Caco-2 (cell line): Measurements from ENCODE around the gene TMC1. TPM values are rescaled to one million over a fixed set of nuclear protein-coding genes. Genes with fewer than 3 reads are reported as not detected.

Source experiments
- BruUV-seq: library from RNA; stranded (reverse); fragments of 400-500 nt; replicated peaks from 2 replicates; lab custom pipeline; 2021; lab: Mats Ljungman, UMichigan
- CTCF ChIA-PET: fragments of 300-600 bp; sonication (Branson Sonifier 250); formaldehyde crosslinking; loops from one replicate; lab custom pipeline; 2022; ENCODE audit warnings: antibody characterized with exemption; lab: Charles Lee
- POLR2A ChIA-PET: fragments of 300-600 bp; sonication (Branson Sonifier 250); formaldehyde crosslinking; loops from one replicate; lab custom pipeline; 2022; ENCODE audit warnings: antibody characterized with exemption; lab: Charles Lee
- DNase-seq, 2 experiments: peaks; one replicate each; pipeline versions ENCODE4 v3.0.0 to v3.0.0-alpha.2; 2020 to 2022
- H3K27me3 ChIP-seq: replicated peaks from 2 replicates; pipeline ENCODE4 v1.6.0; 2011; ENCODE audit warnings: low read length; ENCODE audit not compliant: control insufficient read depth, insufficient read depth
- H3K36me3 ChIP-seq: 2 replicates; pipeline ENCODE4 v1.5.1; 2011; ENCODE audit warnings: low read length; ENCODE audit not compliant: control insufficient read depth, insufficient read depth
- H3K4me1 ChIP-seq: fragments of 250-450 bp; sonication (Bioruptor Pico); 2 replicates; pipeline ENCODE4 v1.5.1; 2020; ENCODE audit warnings: mild to moderate bottlenecking
- H3K4me3 ChIP-seq: 2 replicates; pipeline ENCODE4 v1.5.1; 2011; ENCODE audit warnings: low read depth, mild to moderate bottlenecking, control low read depth, low read length
- H3K9me3 ChIP-seq: fragments of 250-450 bp; sonication (Bioruptor Pico); 2 replicates; pipeline ENCODE4 v1.5.1; 2020; ENCODE audit warnings: mild to moderate bottlenecking, moderate library complexity
- H3K27ac Mint-ChIP-seq: one replicate; pipeline ENCODE4 v1.8.0; 2022; ENCODE audit warnings: mixed read lengths; ENCODE audit not compliant: unreplicated experiment
- H3K27me3 Mint-ChIP-seq: one replicate; pipeline ENCODE4 v1.8.0; 2022; ENCODE audit warnings: mixed read lengths; ENCODE audit not compliant: insufficient read depth, unreplicated experiment
- H3K36me3 Mint-ChIP-seq: one replicate; pipeline ENCODE4 v1.8.0; 2022; ENCODE audit warnings: mild to moderate bottlenecking, mixed read lengths; ENCODE audit not compliant: insufficient read depth, unreplicated experiment
- H3K4me1 Mint-ChIP-seq: one replicate; pipeline ENCODE4 v1.8.0; 2022; ENCODE audit warnings: low read depth, mixed read lengths; ENCODE audit not compliant: unreplicated experiment
- H3K4me3 Mint-ChIP-seq: one replicate; pipeline ENCODE4 v1.8.0; 2022; ENCODE audit warnings: mild to moderate bottlenecking, moderate library complexity, mixed read lengths; ENCODE audit not compliant: unreplicated experiment
- H3K9me3 Mint-ChIP-seq: one replicate; pipeline ENCODE4 v1.8.0; 2022; ENCODE audit warnings: mixed read lengths; ENCODE audit not compliant: unreplicated experiment
- CTCF ChIP-seq, 2 experiments: fragments of 200-600 bp in 1 of 2; IDR thresholded peaks; 1 replicate in 1 of 2; 2 replicates in 1 of 2; pipeline versions ENCODE4 v1.5.1 to v1.8.0; 2011 to 2022; ENCODE audit warnings: antibody characterized with exemption in 1 of 2, control low read depth in 1 of 2, inconsistent platforms in 1 of 2, low read depth in 1 of 2, low read length in 1 of 2, mild to moderate bottlenecking in 1 of 2, moderate library complexity in 1 of 2; ENCODE audit not compliant: insufficient read depth in 1 of 2, severe bottlenecking in 1 of 2, unreplicated experiment in 1 of 2
- intact Hi-C: fragments of 100-400 bp; cut with micrococcal nuclease; formaldehyde crosslinking; loops from one replicate; pipeline ENCODE4 v1.10.0; 2022; ENCODE audit not compliant: unreplicated experiment
- total RNA-seq: library from RNA; stranded (reverse); gene quantifications from 2 replicates; pipeline ENCODE4 v1.2.3, GENCODE V29; 2022

The TMC1 gene
- total RNA-seq, 1 experiment from 2014 or later: not detected

DNA sequence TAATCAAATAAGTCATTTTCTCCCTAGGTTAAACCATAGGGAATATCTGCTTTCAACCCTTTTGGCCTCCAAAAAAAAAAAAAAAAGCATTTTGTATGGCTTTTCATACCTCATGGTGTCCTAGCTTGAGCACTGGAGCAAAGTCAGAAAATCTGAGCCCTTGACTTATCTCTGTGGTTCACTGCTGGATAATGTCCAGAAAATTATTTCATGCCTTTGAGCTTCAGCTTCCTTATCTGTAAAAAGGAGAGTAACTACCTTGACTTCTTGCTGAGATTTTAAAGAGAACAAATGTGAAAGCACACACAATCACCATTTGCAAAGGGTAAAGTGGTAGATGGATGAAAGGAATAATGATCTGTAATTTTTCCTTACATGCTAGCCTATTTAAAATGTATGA, 265.5 kb downstream of the TMC1 start:
- intact Hi-C loops: no loop called here
- Mint-ChIP-seq H3K27me3 (no peaks in the 10 kb centered on the region), H3K4me1 (no peaks in the 10 kb centered on the region), H3K27ac (no peak overlapping the region), H3K4me3 (no peak overlapping the region), H3K36me3 (no peaks in the 10 kb centered on the region), H3K9me3 (no peaks in the 10 kb centered on the region)
- TF ChIP-seq CTCF (IDR thresholded peaks at IDR 0.05; ENCODE audit: insufficient read depth in 1 of 2, low read depth in 1 of 2, low read length in 1 of 2, severe bottlenecking in 1 of 2, unreplicated experiment in 1 of 2): no peak
- Histone ChIP-seq H3K36me3 (no peaks in the 10 kb centered on the region), H3K9me3 (no peaks in the 10 kb centered on the region), H3K4me1 (no peaks in the 10 kb centered on the region), H3K27me3 (no peaks in the 10 kb centered on the region), H3K4me3 (no peak overlapping the region)
- POLR2A ChIA-PET: no interaction called here
- no TSS peak for BruUV-seq
- CTCF ChIA-PET: no interaction called here
- DNase-seq: no peak

DNA sequence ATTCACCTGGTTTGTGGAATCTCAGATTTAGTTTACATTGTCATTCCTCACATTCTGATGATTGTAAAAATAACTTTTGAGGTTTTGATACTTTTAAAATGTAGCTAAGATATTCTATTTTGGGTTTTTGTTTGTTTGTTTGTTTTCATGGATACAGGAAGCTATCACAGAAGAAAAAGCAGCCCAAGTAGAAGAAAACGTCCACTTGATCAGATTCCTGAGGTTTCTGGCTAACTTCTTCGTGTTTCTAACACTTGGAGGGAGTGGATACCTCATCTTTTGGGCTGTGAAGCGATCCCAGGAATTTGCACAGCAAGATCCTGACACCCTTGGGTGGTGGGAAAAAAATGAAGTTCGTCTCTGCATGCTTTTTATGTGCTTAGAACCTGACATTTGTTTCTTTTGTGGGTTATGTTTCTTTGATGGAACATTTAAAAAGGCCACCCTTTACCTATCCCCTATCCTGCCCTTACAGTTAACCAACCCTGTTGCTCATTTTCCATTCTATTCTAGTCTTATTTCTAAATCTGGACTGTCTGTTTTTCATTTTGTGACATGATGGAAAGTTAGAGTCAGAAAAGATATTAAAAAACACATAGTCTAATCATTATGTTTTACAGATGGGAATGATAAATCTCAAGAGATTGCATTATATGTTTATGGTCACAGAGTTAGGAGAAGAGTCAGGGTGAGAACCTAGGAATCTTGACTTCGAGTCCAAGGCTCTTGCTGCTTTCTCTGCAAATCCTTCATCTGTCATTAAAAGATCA, 267.7 kb downstream of the TMC1 start:
- H3K4me1 ChIP-seq: no peaks in the 10 kb centered on the region
- DNase-seq: no peak
- no peaks in the 10 kb centered on the region for H3K9me3 ChIP-seq
- no peaks in the 10 kb centered on the region for H3K36me3 Mint-ChIP-seq
- CTCF ChIA-PET: no interaction called here
- no peaks in the 10 kb centered on the region for H3K27me3 ChIP-seq
- H3K4me1 Mint-ChIP-seq: no peaks in the 10 kb centered on the region
- no peak overlapping the region for H3K4me3 Mint-ChIP-seq
- TF ChIP-seq CTCF (IDR thresholded peaks at IDR 0.05; ENCODE audit: insufficient read depth in 1 of 2, low read depth in 1 of 2, low read length in 1 of 2, severe bottlenecking in 1 of 2, unreplicated experiment in 1 of 2): no peak
- no TSS peak for BruUV-seq
- no peak overlapping the region for H3K4me3 ChIP-seq
- POLR2A ChIA-PET: no interaction called here
- H3K36me3 ChIP-seq: no peaks in the 10 kb centered on the region
- no peaks in the 10 kb centered on the region for H3K27me3 Mint-ChIP-seq
- no peak overlapping the region for H3K27ac Mint-ChIP-seq
- no peaks in the 10 kb centered on the region for H3K9me3 Mint-ChIP-seq
- intact Hi-C loops: no loop called here

DNA sequence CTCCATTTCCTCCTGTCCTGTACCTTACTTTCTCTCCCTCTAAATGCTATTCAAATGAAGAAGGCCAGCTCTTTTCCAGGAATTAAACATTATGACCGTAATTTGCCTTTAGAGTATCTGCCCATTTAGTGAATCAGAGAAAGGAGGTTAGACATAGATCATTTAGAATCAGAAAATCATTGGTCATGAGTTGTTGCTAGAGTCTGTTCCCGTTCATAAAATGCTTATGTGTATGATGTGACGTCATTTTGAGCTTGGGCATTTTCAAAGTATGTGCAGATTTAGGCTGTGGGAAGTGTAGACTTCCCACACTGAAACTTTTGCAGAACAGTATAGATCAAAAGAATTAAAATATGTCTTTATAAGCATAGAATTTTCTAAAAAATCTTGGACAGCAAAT, 268.5 kb downstream of the TMC1 start:
- Histone ChIP-seq H3K27me3 (no peaks in the 10 kb centered on the region), H3K4me3 (no peak overlapping the region), H3K36me3 (no peaks in the 10 kb centered on the region), H3K9me3 (no peaks in the 10 kb centered on the region), H3K4me1 (no peaks in the 10 kb centered on the region)
- Mint-ChIP-seq H3K9me3 (no peaks in the 10 kb centered on the region), H3K4me3 (no peak overlapping the region), H3K4me1 (no peaks in the 10 kb centered on the region), H3K27me3 (no peaks in the 10 kb centered on the region), H3K27ac (no peak overlapping the region), H3K36me3 (no peaks in the 10 kb centered on the region)
- CTCF ChIA-PET: no interaction called here
- intact Hi-C loops: no loop called here
- no TSS peak for BruUV-seq
- POLR2A ChIA-PET: no interaction called here
- TF ChIP-seq CTCF (IDR thresholded peaks at IDR 0.05; ENCODE audit: insufficient read depth in 1 of 2, low read depth in 1 of 2, low read length in 1 of 2, severe bottlenecking in 1 of 2, unreplicated experiment in 1 of 2): no peak
- DNase-seq: no peak
